MM.1S (cell line): Measurements from ENCODE around the gene VENTX.

Experiments
- DNase-seq: peaks from one replicate; pipeline ENCODE4 v3.0.0-alpha.2; 2015
- H2AFZ ChIP-seq: fragments of 300-600 bp; sonication (generic); 2 replicates; pipeline ENCODE4 v1.6.0; 2016; ENCODE audit warnings: antibody characterized with exemption, low read length
- H3F3A ChIP-seq: fragments of 300-600 bp; sonication (generic); 2 replicates; pipeline ENCODE4 v1.6.1; 2016; ENCODE audit warnings: mild to moderate bottlenecking, antibody characterized with exemption, low read length, moderate library complexity, mixed read lengths; ENCODE audit not compliant: insufficient read depth
- H3K27ac ChIP-seq: fragments of 300-600 bp; sonication (generic); 2 replicates; pipeline ENCODE4 v1.5.1; 2016; ENCODE audit warnings: mild to moderate bottlenecking, low read length
- H3K27me3 ChIP-seq: fragments of 300-600 bp; sonication (generic); replicated peaks from 2 replicates; pipeline ENCODE4 v1.6.0; 2016; ENCODE audit warnings: low read length; ENCODE audit not compliant: insufficient read depth
- H3K36me3 ChIP-seq: fragments of 300-600 bp; sonication (generic); replicated peaks from 2 replicates; pipeline ENCODE4 v1.6.1; 2016; ENCODE audit warnings: mild to moderate bottlenecking, low read length, mixed read lengths; ENCODE audit not compliant: insufficient read depth
- H3K4me1 ChIP-seq: fragments of 300-600 bp; sonication (generic); 2 replicates; pipeline ENCODE4 v1.6.1; 2016; ENCODE audit warnings: low read length, mixed read lengths
- H3K4me2 ChIP-seq: fragments of 300-600 bp; sonication (generic); 2 replicates; pipeline ENCODE4 v1.6.0; 2016; ENCODE audit warnings: low read depth, low read length
- H3K4me3 ChIP-seq: fragments of 300-600 bp; sonication (generic); 2 replicates; pipeline ENCODE4 v1.5.1; 2016; ENCODE audit warnings: low read length, mixed read lengths
- H3K79me2 ChIP-seq: fragments of 300-600 bp; sonication (generic); 2 replicates; pipeline ENCODE4 v1.6.1; 2016; ENCODE audit warnings: mixed run types, low read length, mixed read lengths
- H3K9ac ChIP-seq: fragments of 300-600 bp; sonication (generic); 2 replicates; pipeline ENCODE4 v1.6.1; 2016; ENCODE audit warnings: low read length, mixed read lengths
- H3K9me2 ChIP-seq: fragments of 300-600 bp; sonication (generic); replicated peaks from 2 replicates; pipeline ENCODE4 v1.6.1; 2016; ENCODE audit warnings: mild to moderate bottlenecking, low read length, mixed read lengths; ENCODE audit not compliant: insufficient read depth
- H3K9me3 ChIP-seq: fragments of 300-600 bp; sonication (generic); replicated peaks from 2 replicates; pipeline ENCODE4 v1.6.1; 2016; ENCODE audit warnings: mild to moderate bottlenecking, low read length, mixed read lengths; ENCODE audit not compliant: insufficient read depth
- H4K20me1 ChIP-seq: fragments of 300-600 bp; sonication (generic); 2 replicates; pipeline ENCODE4 v1.6.1; 2016; ENCODE audit warnings: mild to moderate bottlenecking, low read length, moderate library complexity, mixed read lengths; ENCODE audit not compliant: insufficient read depth
- CTCF ChIP-seq: fragments of 300-600 bp; sonication (generic); IDR thresholded peaks from 2 replicates; pipeline ENCODE4 v1.5.1; 2016; ENCODE audit warnings: antibody characterized with exemption, low read length, mixed read lengths
- EZH2 ChIP-seq: fragments of 300-600 bp; sonication (generic); optimal IDR thresholded peaks from 2 replicates; pipeline ENCODE3; 2017; ENCODE audit warnings: low read depth, mild to moderate bottlenecking, antibody characterized with exemption, low read length, mixed read lengths
- EZH2phosphoT487 ChIP-seq: fragments of 300-600 bp; sonication (generic); IDR thresholded peaks from 2 replicates; pipeline ENCODE4 v1.6.1; 2018; ENCODE audit warnings: antibody characterized with exemption, low read length

The VENTX gene

GRCh38 chr10:133258066-133258817 lies 20.6 kb downstream of the VENTX start:
- DNase-seq, result no peak
- no peak overlapping the region for H2AFZ ChIP-seq
- peaks cover 23% of the 10 kb centered on the region for H3F3A ChIP-seq
- H3K9me2 ChIP-seq, result no peaks in the 10 kb centered on the region
- no peaks in the 10 kb centered on the region for H3K36me3 ChIP-seq
- TF ChIP-seq EZH2 (no peak), CTCF (no peak), EZH2phosphoT487 (no peak)
- no peak overlapping the region for H3K4me3 ChIP-seq
- H4K20me1 ChIP-seq, result 0 out of 2 replicates have a peak, but pooled peaks cover 3% of the 10 kb centered on the region
- peaks cover 37% of the 10 kb centered on the region for H3K27me3 ChIP-seq
- H3K79me2 ChIP-seq, result no peaks in the 10 kb centered on the region
- no peak overlapping the region for H3K27ac ChIP-seq
- no peak overlapping the region for H3K9ac ChIP-seq
- peaks cover 26% of the 10 kb centered on the region for H3K4me1 ChIP-seq
- no peak overlapping the region for H3K4me2 ChIP-seq
- H3K9me3 ChIP-seq, result no peaks in the 10 kb centered on the region

DNA sequence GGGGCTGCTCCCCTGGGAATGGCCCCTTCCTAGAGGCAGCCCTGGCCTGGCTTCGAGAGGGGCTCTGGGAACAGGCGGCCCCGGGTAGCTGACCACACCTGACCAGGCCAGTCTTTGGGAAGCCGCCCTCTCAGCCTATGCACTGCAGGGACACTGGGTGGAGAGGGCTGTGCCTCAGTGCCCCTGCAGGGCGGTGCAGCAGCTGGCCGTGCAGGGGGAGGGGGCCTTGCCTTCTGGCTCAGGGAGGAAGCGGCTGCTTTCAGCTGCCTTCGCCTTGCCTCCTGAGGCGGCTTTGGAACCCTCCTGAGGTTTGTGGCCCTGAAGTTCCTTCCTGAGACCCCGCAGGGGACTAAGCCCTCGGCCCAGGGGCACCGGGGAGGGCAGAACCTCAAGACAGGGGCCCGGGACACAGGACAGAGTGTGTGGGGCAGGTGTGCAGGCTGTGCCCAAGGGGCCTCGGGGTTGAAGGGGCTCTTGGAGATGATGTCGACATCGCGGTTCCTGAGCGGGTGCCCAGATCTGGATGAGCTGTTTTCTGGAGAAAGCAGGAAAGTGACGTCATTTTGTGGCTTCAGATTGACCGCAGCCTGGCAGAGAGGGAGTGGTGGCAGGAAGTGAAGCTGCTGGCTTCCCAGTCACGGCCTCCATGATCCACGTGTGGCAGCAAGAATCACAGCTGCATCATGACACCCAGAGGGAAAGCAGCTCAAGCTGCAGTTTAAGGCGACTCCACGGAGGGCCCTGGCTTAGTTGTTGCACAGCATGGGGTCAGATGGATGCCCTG lies 21.4 kb downstream of the VENTX start:
- no peak overlapping the region for H3K4me3 ChIP-seq
- peaks cover 29% of the 10 kb centered on the region for H3F3A ChIP-seq
- H2AFZ ChIP-seq, result 0 out of 2 replicates have a peak overlapping the region, but pooled peaks have one; percentile 15
- no peak overlapping the region for H3K27ac ChIP-seq
- TF ChIP-seq EZH2 (no peak), CTCF (no peak), EZH2phosphoT487 (no peak)
- no peaks in the 10 kb centered on the region for H3K79me2 ChIP-seq
- H3K4me2 ChIP-seq, result peak overlapping the region; percentile 24; the same call in 1 of the 2 replicates
- no peak overlapping the region for H3K9ac ChIP-seq
- H3K9me3 ChIP-seq, result no peaks in the 10 kb centered on the region
- H3K36me3 ChIP-seq, result no peaks in the 10 kb centered on the region
- peaks cover 30% of the 10 kb centered on the region for H3K27me3 ChIP-seq
- 0 out of 2 replicates have a peak, but pooled peaks cover 3% of the 10 kb centered on the region for H4K20me1 ChIP-seq
- DNase-seq, result peak; percentile 13
- H3K9me2 ChIP-seq, result no peaks in the 10 kb centered on the region
- H3K4me1 ChIP-seq, result peaks cover 26% of the 10 kb centered on the region

GRCh38 chr10:133259602-133259989 lies 21.9 kb downstream of the VENTX start:
- H3K27ac ChIP-seq, result no peak overlapping the region
- H3K9me3 ChIP-seq, result no peaks in the 10 kb centered on the region
- H3K4me1 ChIP-seq, result peaks cover 26% of the 10 kb centered on the region
- no peaks in the 10 kb centered on the region for H3K79me2 ChIP-seq
- H3K9me2 ChIP-seq, result no peaks in the 10 kb centered on the region
- H4K20me1 ChIP-seq, result 0 out of 2 replicates have a peak, but pooled peaks cover 3% of the 10 kb centered on the region
- no peak for DNase-seq
- H3K27me3 ChIP-seq, result peaks cover 24% of the 10 kb centered on the region
- no peak overlapping the region for H3K9ac ChIP-seq
- H2AFZ ChIP-seq, result 0 out of 2 replicates have a peak overlapping the region, but pooled peaks have one; percentile 15
- no peak overlapping the region for H3K4me3 ChIP-seq
- H3K4me2 ChIP-seq, result peak overlapping the region; percentile 24; the same call in 1 of the 2 replicates
- peaks cover 33% of the 10 kb centered on the region for H3F3A ChIP-seq
- no peaks in the 10 kb centered on the region for H3K36me3 ChIP-seq
- no peak for TF ChIP-seq CTCF
- no peak for TF ChIP-seq EZH2
- no peak for TF ChIP-seq EZH2phosphoT487
